Activated CD4-positive, alpha-beta T cell treated with anti-CD3 and anti-CD28 coated beads for 4 hours (primary cell): Measurements from ENCODE around the gene PLXNA4.

Experiments used
- DNase-seq, 2 donors: peaks; one replicate each; pipeline ENCODE4 v3.0.0-alpha.2; 2020

The PLXNA4 gene

DNA sequence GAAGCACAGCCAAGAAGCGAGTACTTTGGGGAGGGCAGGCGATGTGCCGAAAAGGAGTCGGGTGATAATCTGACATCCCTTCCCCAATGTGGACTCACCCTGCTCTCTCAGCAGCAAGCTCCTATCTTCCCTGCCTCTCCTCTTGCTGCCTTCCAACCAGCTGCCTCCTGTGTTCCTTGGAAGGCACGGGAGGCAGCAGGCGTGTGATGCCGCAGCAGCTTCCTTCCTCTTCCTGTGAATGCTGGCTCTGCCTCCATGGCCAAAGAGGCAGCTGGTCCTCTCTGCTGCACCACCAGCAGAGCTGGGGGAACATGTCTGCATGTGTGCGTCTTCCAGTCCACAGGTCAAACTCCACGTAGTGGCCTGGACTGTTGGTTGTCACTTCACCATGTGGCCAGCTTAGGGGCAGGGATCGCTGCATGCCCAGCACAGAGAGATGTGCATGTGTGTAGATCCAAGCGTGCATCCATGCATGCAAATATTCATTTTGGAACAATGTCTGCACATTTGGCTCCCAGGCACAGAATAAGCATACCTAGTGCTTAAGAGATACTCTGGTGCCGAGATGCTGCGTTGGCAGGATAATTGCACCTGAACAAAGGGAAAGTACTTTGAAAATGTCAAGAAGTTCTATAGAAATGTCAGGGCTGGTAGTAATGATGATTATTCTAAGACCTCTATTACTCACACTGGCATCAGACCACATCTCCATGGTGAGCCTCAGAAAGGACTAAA is 499.8 kb downstream of the PLXNA4 start:
- DNase-seq, result no peak

DNA sequence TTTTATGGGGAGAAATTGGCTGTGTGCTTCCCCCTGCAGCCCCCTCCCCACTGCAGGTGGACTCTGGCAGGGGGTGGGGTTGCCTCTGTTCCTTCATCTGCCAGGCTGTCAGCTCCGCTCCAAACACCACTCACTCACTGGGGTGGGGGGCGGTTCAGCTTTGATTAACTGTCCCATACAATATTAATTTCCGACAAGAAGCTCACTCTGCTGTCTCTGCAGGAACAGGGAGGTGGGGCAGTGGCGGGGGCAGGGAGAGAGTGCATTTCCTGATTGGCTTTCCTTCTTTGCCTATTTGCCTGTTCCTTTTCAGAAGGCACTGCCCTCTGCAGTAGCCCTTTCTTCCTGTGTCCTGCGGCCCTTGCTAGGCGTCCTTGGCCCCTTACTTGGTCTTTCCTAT is 500.8 kb downstream of the PLXNA4 start:
- DNase-seq, result no peak

DNA sequence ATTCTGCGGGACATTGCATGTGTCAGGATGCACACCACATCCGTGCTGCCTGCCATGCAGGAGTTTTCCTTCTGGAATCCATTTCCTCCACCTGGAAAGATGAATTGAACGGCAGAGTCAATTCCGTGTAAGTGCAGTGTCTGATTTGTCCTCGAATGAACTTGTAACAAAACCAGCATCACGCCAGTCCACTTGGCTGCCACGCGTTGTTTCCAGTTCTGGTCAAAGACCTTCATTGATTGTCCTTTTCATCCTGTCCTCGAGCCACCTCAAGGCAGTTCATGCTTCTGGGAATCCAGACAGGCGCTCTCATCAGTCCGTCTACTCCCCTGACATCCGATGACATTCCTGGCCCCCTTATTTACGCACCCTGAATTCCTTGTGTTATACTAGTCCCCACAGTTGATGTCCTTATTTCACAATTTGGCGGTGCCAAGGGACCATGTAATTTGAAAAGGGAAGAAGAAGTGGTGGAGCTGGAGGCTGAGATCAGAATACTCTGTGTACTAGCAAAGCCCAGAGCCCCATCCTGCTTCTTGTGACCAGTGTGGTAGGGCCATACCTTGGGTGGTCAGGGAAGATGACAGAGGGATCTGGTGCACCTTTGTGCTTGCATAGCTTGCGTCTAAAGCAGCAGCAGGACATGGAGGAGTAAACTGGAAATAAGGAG is 502.2 kb downstream of the PLXNA4 start:
- DNase-seq, result no peak
